H7 (cell line): ENCODE results near the gene ACSBG1. TPM values are rescaled to one million over a fixed set of nuclear protein-coding genes. Genes with fewer than 3 reads are reported as not detected.

Source experiments
- DNase-seq: peaks from one replicate; pipeline ENCODE4 v3.0.0; 2012
- H3K27me3 ChIP-seq: 2 replicates; pipeline ENCODE4 v1.6.0; 2011; ENCODE audit warnings: mild to moderate bottlenecking, low read length; ENCODE audit not compliant: control insufficient read depth, insufficient read depth
- H3K36me3 ChIP-seq: replicated peaks from 2 replicates; pipeline ENCODE4 v1.5.1; 2011; ENCODE audit warnings: low read length; ENCODE audit not compliant: control insufficient read depth, insufficient read depth
- H3K4me3 ChIP-seq: 2 replicates; pipeline ENCODE4 v1.5.1; 2011; ENCODE audit warnings: low read depth, mild to moderate bottlenecking, control low read depth, low read length, moderate library complexity; ENCODE audit not compliant: insufficient read depth
- total RNA-seq: library from RNA; depleted of rRNA; stranded (reverse); fragments of >200 nt; shearing (Covaris generic); gene quantifications from 2 replicates; pipeline ENCODE4 v1.2.3, GENCODE V29; 2014

The ACSBG1 gene
- total RNA-seq, 1 experiment from 2014 or later = 3.9 TPM

DNA sequence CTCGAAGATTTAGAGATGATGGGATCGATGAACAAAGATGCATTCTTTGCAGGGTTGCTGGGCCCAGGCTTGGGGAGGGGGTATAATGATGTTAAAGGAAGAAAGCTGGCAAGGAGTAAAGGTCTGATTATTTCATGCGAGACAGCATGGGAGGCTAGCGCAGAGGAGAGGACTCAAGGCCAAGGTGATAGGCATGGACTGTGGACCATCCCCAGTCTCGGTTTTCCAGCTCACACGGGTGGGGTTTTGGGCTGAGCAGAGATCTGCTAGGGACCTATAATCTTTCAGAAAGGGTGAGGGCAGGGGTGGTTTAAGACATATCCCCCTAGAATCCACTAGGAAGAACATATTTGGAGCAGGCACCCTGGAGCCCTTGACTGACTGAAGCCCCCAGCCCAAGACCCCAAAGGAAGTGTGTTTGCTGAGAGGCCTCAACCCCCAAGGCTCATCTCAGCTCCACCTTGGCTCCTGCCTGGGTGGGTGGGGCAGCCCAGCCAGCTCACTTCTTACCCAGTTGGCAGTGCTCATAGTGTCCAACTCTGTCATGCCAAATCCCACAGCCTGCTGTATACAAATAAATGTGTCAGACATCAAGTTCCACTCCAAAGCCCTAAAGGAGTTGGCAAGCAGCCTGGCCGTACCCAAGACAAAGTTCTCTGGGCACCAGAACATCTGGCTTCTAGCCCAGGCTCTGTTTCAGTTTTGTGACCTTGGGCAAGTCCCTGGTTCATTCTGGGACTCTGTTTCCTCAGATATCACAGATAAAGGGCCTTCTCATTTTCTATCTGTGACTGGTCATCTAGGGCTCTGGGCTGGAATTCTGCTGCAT is 17.9 kb downstream of the ACSBG1 start:
- Histone ChIP-seq H3K27me3 (no peaks in the 10 kb centered on the region), H3K4me3 (no peak overlapping the region), H3K36me3 (no peaks in the 10 kb centered on the region)
- no peak for DNase-seq

DNA sequence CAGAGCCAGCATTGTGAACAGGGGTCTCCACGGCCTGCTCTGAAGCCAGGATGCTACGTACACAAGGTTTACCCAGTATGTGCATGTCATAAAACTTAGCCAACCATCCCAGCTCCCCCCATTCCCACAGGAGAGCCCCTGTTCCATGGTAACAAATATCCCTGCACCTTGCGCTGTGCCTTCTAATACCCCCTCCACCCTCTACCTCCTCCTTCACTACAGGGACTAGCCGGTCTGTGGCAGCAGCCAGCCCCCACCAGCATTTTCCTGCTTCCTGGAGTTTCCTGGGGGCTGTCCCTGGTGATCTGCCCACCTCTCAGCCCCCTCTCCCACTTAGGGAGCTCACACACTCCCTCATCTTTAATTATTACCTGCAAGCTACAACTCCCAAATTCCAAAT is 20.4 kb downstream of the ACSBG1 start:
- peak; percentile 12 for DNase-seq
- Histone ChIP-seq H3K36me3 (no peaks in the 10 kb centered on the region), H3K27me3 (no peaks in the 10 kb centered on the region), H3K4me3 (no peak overlapping the region)

DNA sequence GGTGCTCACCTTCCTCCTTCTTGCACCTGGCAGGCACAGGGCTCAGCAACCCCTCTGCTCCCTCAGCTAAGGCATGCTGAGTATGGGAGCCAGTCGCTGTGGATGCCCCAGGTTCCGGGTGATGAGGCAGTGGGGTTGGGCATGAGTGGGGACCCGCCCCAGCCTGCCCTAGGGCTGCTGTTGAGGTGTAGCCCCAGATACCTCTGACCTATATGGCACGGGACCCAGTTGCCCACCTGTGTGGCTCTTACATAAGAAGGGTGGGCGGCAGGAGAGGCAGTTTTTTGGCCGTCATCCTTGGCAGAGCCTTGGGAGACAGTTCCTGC is 21.0 kb downstream of the ACSBG1 start:
- no peak for DNase-seq
- H3K27me3 ChIP-seq = no peaks in the 10 kb centered on the region
- H3K4me3 ChIP-seq = no peak overlapping the region
- H3K36me3 ChIP-seq = no peaks in the 10 kb centered on the region

GRCh38 chr15:78212546-78213424 is 21.6 kb downstream of the ACSBG1 start:
- H3K36me3 ChIP-seq = no peaks in the 10 kb centered on the region
- no peaks in the 10 kb centered on the region for H3K27me3 ChIP-seq
- DNase-seq = peak; percentile 46
- no peak overlapping the region for H3K4me3 ChIP-seq

DNA sequence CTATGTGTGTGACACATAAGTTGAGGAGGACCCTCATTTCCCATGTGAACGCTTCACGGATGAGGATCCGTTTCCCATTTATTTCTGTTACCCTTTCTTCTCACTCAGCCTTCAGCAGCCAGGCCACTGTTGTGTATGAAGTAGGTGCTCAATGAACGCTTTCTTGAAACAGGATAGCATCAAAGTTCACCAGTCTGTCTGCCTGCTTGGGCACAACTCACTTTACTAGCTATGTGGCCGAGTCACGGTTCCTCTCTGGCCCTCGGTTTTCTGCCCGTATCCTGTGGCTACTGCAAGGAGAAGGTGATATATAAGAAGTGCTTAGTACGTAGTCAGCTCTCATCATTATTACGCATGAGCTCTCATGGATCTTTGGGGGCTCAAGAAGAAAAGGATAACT is 22.4 kb downstream of the ACSBG1 start:
- DNase-seq = peak; percentile 11
- Histone ChIP-seq H3K27me3 (no peaks in the 10 kb centered on the region), H3K36me3 (no peaks in the 10 kb centered on the region), H3K4me3 (no peak overlapping the region)

GRCh38 chr15:78211189-78211921 is 23.0 kb downstream of the ACSBG1 start:
- H3K36me3 ChIP-seq = no peaks in the 10 kb centered on the region
- H3K27me3 ChIP-seq = no peaks in the 10 kb centered on the region
- DNase-seq = peak; percentile 14
- H3K4me3 ChIP-seq = no peak overlapping the region

GRCh38 chr15:78210349-78210717 is 24.0 kb downstream of the ACSBG1 start:
- no peaks in the 10 kb centered on the region for H3K36me3 ChIP-seq
- H3K4me3 ChIP-seq = no peak overlapping the region
- H3K27me3 ChIP-seq = no peaks in the 10 kb centered on the region
- peak; percentile 14 for DNase-seq

GRCh38 chr15:78209646-78210348 is 24.6 kb downstream of the ACSBG1 start:
- Histone ChIP-seq H3K36me3 (no peaks in the 10 kb centered on the region), H3K4me3 (no peak overlapping the region), H3K27me3 (no peaks in the 10 kb centered on the region)
- DNase-seq = peak; percentile 10

DNA sequence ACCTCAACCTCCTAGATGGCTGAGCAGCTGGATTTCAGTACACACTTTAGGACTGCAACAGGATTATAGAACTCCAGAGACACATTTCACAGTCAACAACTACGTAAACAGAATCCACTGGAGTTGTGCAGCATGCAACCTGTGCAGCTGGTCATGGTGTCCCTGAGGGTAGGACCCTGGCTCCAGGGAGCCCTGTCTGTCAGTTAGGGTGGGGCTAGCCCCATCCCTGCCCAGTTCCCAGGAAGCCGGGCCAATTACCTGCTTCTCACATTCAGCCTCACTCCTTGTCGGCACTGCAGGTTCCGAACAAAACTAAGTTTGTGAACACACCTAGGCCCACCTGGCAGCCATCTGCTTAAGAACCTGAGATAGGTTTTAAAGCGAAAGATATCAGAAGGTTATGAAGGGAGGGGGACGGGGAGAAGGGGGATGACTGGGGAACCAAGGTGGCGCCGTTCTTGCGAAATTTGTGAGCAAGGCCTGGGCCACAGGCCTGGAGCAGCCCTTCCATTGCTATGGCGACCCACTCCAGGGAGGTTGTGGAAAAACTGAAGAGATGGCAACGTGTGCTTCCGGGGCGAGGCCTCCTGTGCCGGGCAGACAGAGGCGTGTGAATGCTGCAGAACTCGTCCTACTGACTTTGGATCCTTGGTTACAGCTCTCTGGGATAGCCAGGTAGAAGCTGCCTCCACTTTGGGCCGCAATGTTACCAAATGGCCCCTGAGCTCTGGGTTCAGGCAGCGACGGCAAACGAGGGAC is 25.3 kb downstream of the ACSBG1 start:
- Histone ChIP-seq H3K27me3 (no peaks in the 10 kb centered on the region), H3K4me3 (no peak overlapping the region), H3K36me3 (no peaks in the 10 kb centered on the region)
- DNase-seq = peak; percentile 27

- Histone ChIP-seq H3K27me3 (no peaks in the 10 kb centered on the region), H3K36me3 (no peaks in the 10 kb centered on the region), H3K4me3 (no peak overlapping the region)
- DNase-seq = peak; percentile 13
These were observed 26.0 kb downstream of the ACSBG1 start for GRCh38 chr15:78208341-78208844.

- Histone ChIP-seq H3K36me3 (no peaks in the 10 kb centered on the region), H3K4me3 (no peak overlapping the region), H3K27me3 (no peaks in the 10 kb centered on the region)
- peak; percentile 19 for DNase-seq
These were observed 26.6 kb downstream of the ACSBG1 start for GRCh38 chr15:78207641-78208340.

DNA sequence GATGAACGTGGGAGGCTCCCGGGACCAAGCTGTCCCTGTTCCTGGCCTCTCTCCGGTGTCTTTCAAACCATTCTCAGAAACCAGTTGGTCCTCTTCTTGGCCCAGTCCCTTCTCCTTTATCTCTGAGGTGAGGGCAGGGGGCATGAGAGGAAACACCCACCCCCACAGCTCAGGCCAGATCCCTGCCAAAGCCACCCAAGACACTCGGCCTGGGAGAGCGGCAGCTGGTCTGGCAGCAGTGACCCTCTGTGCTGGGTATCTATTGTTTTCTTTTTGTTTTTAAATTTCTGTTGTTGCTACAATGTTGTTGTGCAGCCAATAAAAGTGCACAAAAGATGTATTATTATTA is 27.3 kb downstream of the ACSBG1 start:
- Histone ChIP-seq H3K27me3 (no peaks in the 10 kb centered on the region), H3K36me3 (no peaks in the 10 kb centered on the region), H3K4me3 (no peak overlapping the region)
- DNase-seq = no peak
